Activated CD4-positive, alpha-beta T cell treated with anti-CD3 and anti-CD28 coated beads, Interleukin-2, amount 10 ng/mL, durations not matched to agents 7 days and 5 days (primary cell): ENCODE results near the gene PODN. TPM values are rescaled to one million over a fixed set of nuclear protein-coding genes. Genes with fewer than 3 reads are reported as not detected.

Experiments
- CTCF ChIA-PET: fragments of 350-600 bp; sonication (Branson Sonifier 250); formaldehyde crosslinking; loops from one replicate; lab custom pipeline; 2021; ENCODE audit warnings: antibody characterized with exemption; lab: Charles Lee
- POLR2A ChIA-PET: fragments of 350-600 bp; sonication (Branson Sonifier 250); formaldehyde crosslinking; loops from one replicate; lab custom pipeline; 2021; ENCODE audit warnings: antibody characterized with exemption; lab: Charles Lee
- DNase-seq: peaks from one replicate; pipeline ENCODE4 v3.0.0-alpha.2; 2020
- H3K27ac Mint-ChIP-seq: one replicate; pipeline ENCODE4 v1.8.0; 2021; ENCODE audit warnings: mild to moderate bottlenecking, moderate library complexity, mixed read lengths
- H3K27me3 Mint-ChIP-seq: one replicate; pipeline ENCODE4 v1.8.0; 2021; ENCODE audit warnings: mixed read lengths
- H3K36me3 Mint-ChIP-seq: one replicate; pipeline ENCODE4 v1.8.0; 2021; ENCODE audit warnings: low read depth, mixed read lengths
- H3K4me1 Mint-ChIP-seq: one replicate; pipeline ENCODE4 v1.8.0; 2021; ENCODE audit warnings: mixed read lengths
- H3K4me3 Mint-ChIP-seq: one replicate; pipeline ENCODE4 v1.8.0; 2021; ENCODE audit warnings: mild to moderate bottlenecking, moderate library complexity, mixed read lengths
- H3K9me3 Mint-ChIP-seq: one replicate; pipeline ENCODE4 v1.8.0; 2021; ENCODE audit warnings: mixed read lengths
- total RNA-seq, 2 experiments: library from RNA; stranded (reverse); gene quantifications; one replicate each; pipeline ENCODE4 v1.2.3, GENCODE V29; 2021

PODN gene
- total RNA-seq, 2 experiments from 2014 or later, result not detected

GRCh38 chr1:53120659-53121058, 58.6 kb downstream of the PODN start:
- no peaks in the 10 kb centered on the region for H3K27me3 Mint-ChIP-seq
- no peak overlapping the region for H3K4me3 Mint-ChIP-seq
- no peak overlapping the region for H3K27ac Mint-ChIP-seq
- H3K36me3 Mint-ChIP-seq, result no peaks in the 10 kb centered on the region
- no peaks in the 10 kb centered on the region for H3K9me3 Mint-ChIP-seq
- ChIA-PET POLR2A (no interaction called here), CTCF (interaction anchor here (1.1 kb wide), 1 partner anchor 9 kb away, joined by 4 read pairs; no protein-coding TSS in a partner anchor)
- no peak for DNase-seq
- H3K4me1 Mint-ChIP-seq, result no peaks in the 10 kb centered on the region

- DNase-seq, result no peak
- no peaks in the 10 kb centered on the region for H3K27me3 Mint-ChIP-seq
- no peaks in the 10 kb centered on the region for H3K9me3 Mint-ChIP-seq
- no peaks in the 10 kb centered on the region for H3K4me1 Mint-ChIP-seq
- no peak overlapping the region for H3K4me3 Mint-ChIP-seq
- CTCF ChIA-PET, result interaction anchor here (1.1 to 2.3 kb wide), 2 partner anchors 10 to 12 kb away, joined by 4 to 9 read pairs; no protein-coding TSS in a partner anchor
- POLR2A ChIA-PET, result no interaction called here
- H3K36me3 Mint-ChIP-seq, result no peaks in the 10 kb centered on the region
- H3K27ac Mint-ChIP-seq, result no peak overlapping the region
Measured at GRCh38 chr1:53121319-53122172, 59.5 kb downstream of the PODN start.

GRCh38 chr1:53122201-53122885, 60.3 kb downstream of the PODN start:
- POLR2A ChIA-PET, result no interaction called here
- Mint-ChIP-seq H3K36me3 (no peaks in the 10 kb centered on the region), H3K4me1 (no peaks in the 10 kb centered on the region), H3K27me3 (no peaks in the 10 kb centered on the region), H3K9me3 (no peaks in the 10 kb centered on the region), H3K27ac (no peak overlapping the region), H3K4me3 (no peak overlapping the region)
- CTCF ChIA-PET, result interaction anchor here (2.3 kb wide), 1 partner anchor 13 kb away, joined by 9 read pairs; no protein-coding TSS in a partner anchor
- DNase-seq, result no peak

- Mint-ChIP-seq H3K9me3 (no peaks in the 10 kb centered on the region), H3K4me1 (no peaks in the 10 kb centered on the region), H3K27ac (no peak overlapping the region), H3K36me3 (no peaks in the 10 kb centered on the region), H3K27me3 (no peaks in the 10 kb centered on the region), H3K4me3 (no peak overlapping the region)
- POLR2A ChIA-PET, result no interaction called here
- CTCF ChIA-PET, result interaction anchor here (2.3 kb wide), 1 partner anchor 14 kb away, joined by 9 read pairs; no protein-coding TSS in a partner anchor
- no peak for DNase-seq
Measured at GRCh38 chr1:53122961-53123413, 61.0 kb downstream of the PODN start.

- H3K4me1 Mint-ChIP-seq, result no peaks in the 10 kb centered on the region
- DNase-seq, result no peak
- H3K9me3 Mint-ChIP-seq, result no peaks in the 10 kb centered on the region
- H3K27ac Mint-ChIP-seq, result no peak overlapping the region
- H3K27me3 Mint-ChIP-seq, result no peaks in the 10 kb centered on the region
- CTCF ChIA-PET, result interaction anchor here (2.3 kb wide), 1 partner anchor 15 kb away, joined by 9 read pairs; no protein-coding TSS in a partner anchor
- no peak overlapping the region for H3K4me3 Mint-ChIP-seq
- H3K36me3 Mint-ChIP-seq, result no peaks in the 10 kb centered on the region
- POLR2A ChIA-PET, result no interaction called here
Measured at GRCh38 chr1:53123453-53124140, 61.6 kb downstream of the PODN start.

- H3K4me3 Mint-ChIP-seq, result no peak overlapping the region
- no peaks in the 10 kb centered on the region for H3K36me3 Mint-ChIP-seq
- no peaks in the 10 kb centered on the region for H3K27me3 Mint-ChIP-seq
- POLR2A ChIA-PET, result no interaction called here
- H3K9me3 Mint-ChIP-seq, result no peaks in the 10 kb centered on the region
- H3K4me1 Mint-ChIP-seq, result no peaks in the 10 kb centered on the region
- H3K27ac Mint-ChIP-seq, result no peak overlapping the region
- CTCF ChIA-PET, result interaction anchor here (0.9 to 1.0 kb wide), 2 partner anchors 10 to 322 kb away, joined by 3 read pairs; no protein-coding TSS in a partner anchor
- no peak for DNase-seq
Measured at GRCh38 chr1:53125122-53125521, 63.1 kb downstream of the PODN start.

- ChIA-PET POLR2A (no interaction called here), CTCF (interaction anchor here (0.7 to 1.0 kb wide), 2 partner anchors 8 to 11 kb away, joined by 3 read pairs; no protein-coding TSS in a partner anchor)
- H3K4me1 Mint-ChIP-seq, result no peaks in the 10 kb centered on the region
- H3K4me3 Mint-ChIP-seq, result no peak overlapping the region
- no peaks in the 10 kb centered on the region for H3K9me3 Mint-ChIP-seq
- H3K27me3 Mint-ChIP-seq, result no peaks in the 10 kb centered on the region
- no peak for DNase-seq
- no peaks in the 10 kb centered on the region for H3K36me3 Mint-ChIP-seq
- no peak overlapping the region for H3K27ac Mint-ChIP-seq
Measured at GRCh38 chr1:53125623-53126360, 63.8 kb downstream of the PODN start.

- Mint-ChIP-seq H3K4me3 (no peak overlapping the region), H3K27ac (no peak overlapping the region), H3K27me3 (no peaks in the 10 kb centered on the region), H3K36me3 (no peaks in the 10 kb centered on the region), H3K9me3 (no peaks in the 10 kb centered on the region), H3K4me1 (no peaks in the 10 kb centered on the region)
- DNase-seq, result no peak
- POLR2A ChIA-PET, result no interaction called here
- CTCF ChIA-PET, result interaction anchor here (0.7 kb wide), 1 partner anchor 8 kb away, joined by 3 read pairs; no protein-coding TSS in a partner anchor
Measured at GRCh38 chr1:53126495-53126894, 64.5 kb downstream of the PODN start.

- ChIA-PET CTCF (interaction anchor here (0.5 to 1.5 kb wide), 2 partner anchors 18 to 278 kb away, joined by 3 to 4 read pairs; no protein-coding TSS in a partner anchor), POLR2A (no interaction called here)
- no peak overlapping the region for H3K4me3 Mint-ChIP-seq
- H3K36me3 Mint-ChIP-seq, result no peaks in the 10 kb centered on the region
- DNase-seq, result no peak
- H3K27ac Mint-ChIP-seq, result no peak overlapping the region
- no peaks in the 10 kb centered on the region for H3K9me3 Mint-ChIP-seq
- no peaks in the 10 kb centered on the region for H3K4me1 Mint-ChIP-seq
- H3K27me3 Mint-ChIP-seq, result no peaks in the 10 kb centered on the region
Measured at GRCh38 chr1:53127546-53127945, 65.5 kb downstream of the PODN start.

GRCh38 chr1:53128401-53128800, 66.4 kb downstream of the PODN start:
- Mint-ChIP-seq H3K4me3 (no peak overlapping the region), H3K4me1 (no peaks in the 10 kb centered on the region), H3K27ac (no peak overlapping the region), H3K36me3 (no peaks in the 10 kb centered on the region), H3K27me3 (no peaks in the 10 kb centered on the region), H3K9me3 (no peaks in the 10 kb centered on the region)
- POLR2A ChIA-PET, result no interaction called here
- CTCF ChIA-PET, result interaction anchor here (0.5 to 1.5 kb wide), 2 partner anchors 19 to 176 kb away, joined by 3 to 4 read pairs; no protein-coding TSS in a partner anchor
- no peak for DNase-seq

- CTCF ChIA-PET, result no interaction called here
Measured at GRCh38 chr1:53129891-53130597, 68.0 kb downstream of the PODN start.

More at GRCh38 chr1:53129891-53130597, 68.0 kb downstream of the PODN start:
- Mint-ChIP-seq H3K9me3 (no peaks in the 10 kb centered on the region), H3K4me1 (no peaks in the 10 kb centered on the region), H3K36me3 (no peaks in the 10 kb centered on the region), H3K27ac (no peak overlapping the region), H3K4me3 (no peak overlapping the region), H3K27me3 (no peaks in the 10 kb centered on the region)
- DNase-seq, result no peak
- POLR2A ChIA-PET, result no interaction called here
